Thyroid gland (tissue), 4 donors: ENCODE measurements around the gene ISM2.

Source experiments
- CTCF ChIP-seq, 6 experiments: fragments of 200-600 bp in 3 of 6; fragments of 450-650 bp in 3 of 6; sonication (generic) in 3 of 6; IDR thresholded peaks; one replicate each; pipeline ENCODE4 v1.5.1; 2016 to 2019; ENCODE audit warnings: antibody characterized with exemption in 6 of 6, mild to moderate bottlenecking in 2 of 6, inconsistent platforms in 1 of 6, moderate library complexity in 1 of 6
- POLR2A ChIP-seq, 2 donors: fragments of 450-650 bp; IDR thresholded peaks; one replicate each; pipeline ENCODE4 v1.6.1; 2017; ENCODE audit warnings: antibody characterized with exemption in 2 of 2, mild to moderate bottlenecking in 2 of 2, moderate library complexity in 1 of 2

GRCh38 chr14:77467801-77468200 is 30.8 kb downstream of the ISM2 start:
- TF ChIP-seq CTCF (IDR thresholded peaks at IDR 0.05) (no peak), POLR2A (IDR thresholded peaks at IDR 0.05) (no peak)
